Kidney (tissue), 14 donors: ENCODE measurements around the gene TLDC2. TPM values are rescaled to one million over a fixed set of nuclear protein-coding genes. Genes with fewer than 3 reads are reported as not detected.
A peak's percentile ranks its signal among the peaks of the same experiment; 100 is the strongest.
"Not testable (repeated sequence)": the region's sequence is repeated elsewhere in the genome, so short reads cannot be mapped to it uniquely, and the experiment has no call there.

ENCODE experiments used
- DNase-seq, 5 donors: peaks; one replicate each; pipeline ENCODE4 v3.0.0-alpha.2; 2013 to 2020
- FAIRE-seq: peaks from 2 replicates; lab custom pipeline; 2012; peaks lifted over from hg19 to GRCh38; lab: Jason Lieb, UNC
- H3K27ac ChIP-seq, 2 donors: one replicate each; pipeline ENCODE4 v1.7.0; 2013; ENCODE audit warnings: low read depth in 2 of 2, low read length in 2 of 2, inconsistent platforms in 1 of 2
- H3K27me3 ChIP-seq: one replicate; pipeline ENCODE4 v1.7.1; 2013; ENCODE audit warnings: low read length, inconsistent platforms; ENCODE audit not compliant: control insufficient read depth, insufficient read depth
- H3K36me3 ChIP-seq, 3 donors: one replicate each; pipeline versions ENCODE4 v1.7.0 to v1.7.1; 2013; ENCODE audit warnings: low read length in 3 of 3, control low read depth in 1 of 3, inconsistent platforms in 1 of 3; ENCODE audit not compliant: insufficient read depth in 3 of 3, control insufficient read depth in 2 of 3
- H3K4me1 ChIP-seq, 3 donors: one replicate each; pipeline versions ENCODE4 v1.7.0 to v1.7.1; 2013; ENCODE audit warnings: low read length in 3 of 3, inconsistent platforms in 1 of 3, low read depth in 1 of 3; ENCODE audit not compliant: control insufficient read depth in 2 of 3, insufficient read depth in 2 of 3
- H3K4me3 ChIP-seq, 3 donors: one replicate each; pipeline versions ENCODE4 v1.7.0 to v1.8.1; 2013; ENCODE audit warnings: low read length in 3 of 3, control low read depth in 1 of 3, inconsistent platforms in 1 of 3
- H3K9ac ChIP-seq, 3 donors: one replicate each; pipeline versions ENCODE4 v1.7.0 to v1.7.1; 2013; ENCODE audit warnings: low read length in 3 of 3, control low read depth in 1 of 3, inconsistent platforms in 1 of 3
- H3K9me3 ChIP-seq, 3 donors: one replicate each; pipeline versions ENCODE4 v1.7.0 to v1.7.1; 2013; ENCODE audit warnings: low read length in 3 of 3, control low read depth in 1 of 3, inconsistent platforms in 1 of 3; ENCODE audit not compliant: control insufficient read depth in 2 of 3, insufficient read depth in 1 of 3
- CTCF ChIP-seq: IDR thresholded peaks from 3 replicates; pipeline ENCODE4 v1.5.1; 2012; ENCODE audit warnings: mild to moderate bottlenecking, moderate library complexity, borderline replicate concordance; ENCODE audit not compliant: insufficient read depth; ENCODE audit errors: extremely low read depth
- intact Hi-C: fragments of 100-400 bp; cut with DNase I; formaldehyde crosslinking; loops from one replicate; pipeline ENCODE4 v1.11.1; 2022
- polyA plus RNA-seq: library from polyadenylated mRNA; stranded (reverse); fragments of 350-450 nt; fragmentation: Illumina TruSeq; extraction: RNeasy Lipid Tissue Mini Kit (QIAGEN cat#74804); gene quantifications from one replicate; pipeline ENCODE4 v1.2.3, GENCODE V29; 2014; ENCODE audit warnings: low read depth, low replicate concordance; ENCODE audit not compliant: insufficient read depth
- total RNA-seq: library from RNA; stranded (reverse); fragmentation: NEBNext Ultra II Directional; extraction: Animal tissue kit (Norgen Biotek cat#: 25700); gene quantifications from one replicate; pipeline ENCODE4 v1.2.1, GENCODE V29; 2021
- donor health status: control.
- donor health status: control.
- donor health status: control.
- donor health status: control.
- donor health status: control.
- donor health status: DM: yes; HTN: yes; CAD: no.
- donor health status: Normal renal cell carcinoma (clear cell type).

The TLDC2 gene
- total and polyA plus RNA-seq, 2 donors from 2014 or later = 2.3 to 8.5 TPM

DNA sequence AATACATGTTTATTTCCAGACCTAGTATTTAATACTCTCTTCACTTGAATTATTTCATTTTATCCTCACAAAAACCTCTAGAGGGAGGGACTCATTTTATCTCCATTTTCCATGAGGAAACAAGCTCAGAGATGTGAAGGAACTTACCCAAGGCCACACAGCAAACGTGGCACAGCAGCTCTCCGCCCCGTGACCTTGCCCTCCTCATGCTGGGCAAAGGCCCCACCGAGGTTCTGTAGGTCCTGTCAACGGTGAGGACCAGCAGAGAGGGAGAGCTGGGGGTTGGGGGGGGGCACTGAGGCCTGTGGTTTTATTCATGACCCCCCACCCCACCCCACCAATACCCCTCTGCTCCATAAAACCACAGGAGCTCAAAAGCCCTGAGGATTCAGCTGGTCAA is 40.9 kb upstream of the TLDC2 start:
- TF ChIP-seq CTCF = no peak
- Histone ChIP-seq H3K27ac (peak overlapping the region; percentile 69 to 75), H3K27me3 (no peaks in the 10 kb centered on the region), H3K9ac (no peak overlapping the region), H3K36me3 (no peaks in the 10 kb centered on the region), H3K4me3 (no peak overlapping the region), H3K9me3 (no peaks in the 10 kb centered on the region), H3K4me1 (peaks cover 0 to 20% (median 11%) of the 10 kb centered on the region in 3 donors)
- DNase-seq = no peak
- intact Hi-C loops = no loop called here
- no peak for FAIRE-seq

- intact Hi-C loops = no loop called here
- H3K27ac ChIP-seq = peak overlapping the region; percentile 69 to 75
- H3K27me3 ChIP-seq = no peaks in the 10 kb centered on the region
- H3K9ac ChIP-seq = no peak overlapping the region
- H3K4me1 ChIP-seq = peaks cover 0 to 20% (median 8%) of the 10 kb centered on the region in 3 donors
- H3K36me3 ChIP-seq = no peaks in the 10 kb centered on the region
- DNase-seq = peak; percentile 95 to 98 (median 96)
- peak overlapping the region in 1 of 3 donors; percentile 13 for H3K4me3 ChIP-seq
- no peaks in the 10 kb centered on the region for H3K9me3 ChIP-seq
- FAIRE-seq = no peak
- no peak for TF ChIP-seq CTCF
Measured at GRCh38 chr20:36835453-36836198, 40.3 kb upstream of the TLDC2 start.

GRCh38 chr20:36836591-36837269 is 39.2 kb upstream of the TLDC2 start:
- intact Hi-C loops = no loop called here
- Histone ChIP-seq H3K27ac (no peak overlapping the region), H3K27me3 (no peaks in the 10 kb centered on the region), H3K4me1 (peaks cover 0 to 13% (median 0%) of the 10 kb centered on the region in 3 donors), H3K9me3 (no peaks in the 10 kb centered on the region), H3K36me3 (no peaks in the 10 kb centered on the region), H3K4me3 (no peak overlapping the region), H3K9ac (no peak overlapping the region)
- no peak for TF ChIP-seq CTCF
- DNase-seq = peak in 4 of 5 donors; percentile 45 to 75 (median 56)
- no peak for FAIRE-seq

- intact Hi-C loops, H3K36me3 ChIP-seq, H3K9me3 ChIP-seq, H3K9ac ChIP-seq, DNase-seq, H3K27me3 ChIP-seq, FAIRE-seq, H3K27ac ChIP-seq, H3K4me3 ChIP-seq: not testable (repeated sequence)
- peaks cover 0 to 12% (median 5%) of the 10 kb centered on the region in 3 donors for H3K4me1 ChIP-seq
Measured at GRCh38 chr20:36838376-36838775, 37.6 kb upstream of the TLDC2 start.
